Spinal cord (tissue), 10 donors: ENCODE data around the gene SNRPB2. TPM values are rescaled to one million over a fixed set of nuclear protein-coding genes. Genes with fewer than 3 reads are reported as not detected.

ENCODE experiments used
- DNase-seq, 6 donors: peaks; one replicate each; pipeline versions ENCODE4 v3.0.0 to v3.0.0-alpha.2; 2013 to 2015; ENCODE audit warnings: low spot score in 6 of 6, low read depth in 4 of 6
- H3K27ac ChIP-seq: one replicate; pipeline ENCODE4 v1.5.1; 2013; ENCODE audit warnings: low read depth, low read length, control low read depth
- H3K27me3 ChIP-seq: one replicate; pipeline ENCODE4 v1.6.1; 2013; ENCODE audit warnings: low read length; ENCODE audit not compliant: control insufficient read depth, insufficient read depth
- H3K36me3 ChIP-seq: one replicate; pipeline ENCODE4 v1.6.1; 2013; ENCODE audit warnings: low read length; ENCODE audit not compliant: control insufficient read depth, insufficient read depth
- H3K4me1 ChIP-seq: one replicate; pipeline ENCODE4 v1.6.1; 2013; ENCODE audit warnings: low read length; ENCODE audit not compliant: control insufficient read depth, insufficient read depth
- H3K4me3 ChIP-seq: one replicate; pipeline ENCODE4 v1.5.1; 2013; ENCODE audit warnings: low read depth, low read length, control low read depth
- H3K9me3 ChIP-seq: one replicate; pipeline ENCODE4 v1.6.1; 2013; ENCODE audit warnings: low read length; ENCODE audit not compliant: control insufficient read depth, insufficient read depth
- WGBS: methylation state at CpG from one replicate; pipeline ENCODE4 v1.1.5; 2013; ENCODE audit warnings: missing lambda C conversion rate; ENCODE audit not compliant: insufficient coverage; 5-methylcytosine and 5-hydroxymethylcytosine counted together
- polyA plus RNA-seq, 2 donors: library from polyadenylated mRNA; unstranded; fragments of 120-200 nt; gene quantifications; one replicate each; pipeline ENCODE4 v1.2.1, GENCODE V29; 2013; ENCODE audit not compliant: insufficient read length in 2 of 2
- small RNA-seq: library from RNA; depleted of rRNA; stranded (forward); fragments of <200 nt; gene quantifications from one replicate; pipeline ENCODE3, GENCODE V24; 2014; ENCODE audit warnings: low replicate concordance
- total RNA-seq, 2 donors: library from RNA; depleted of rRNA in 1 of 2; stranded (reverse); fragments of 120-200 nt in 1 of 2; fragments of >200 nt in 1 of 2; gene quantifications; one replicate each; pipeline versions ENCODE4 v1.2.3 to v1.2.4, GENCODE V29; 2013 to 2014
- donor health status: healthy.

SNRPB2 gene
- total and polyA plus RNA-seq, 4 donors = 52.3 to 89.0 (median 67.5) TPM

GRCh38 chr20:16771213-16771612, 41.4 kb downstream of the SNRPB2 start:
- Histone ChIP-seq H3K9me3 (no peaks in the 10 kb centered on the region), H3K4me3 (no peak overlapping the region), H3K36me3 (no peaks in the 10 kb centered on the region), H3K4me1 (no peaks in the 10 kb centered on the region), H3K27ac (no peak overlapping the region), H3K27me3 (no peaks in the 10 kb centered on the region)
- no peak for DNase-seq

GRCh38 chr20:16775961-16776360, 46.1 kb downstream of the SNRPB2 start:
- Histone ChIP-seq H3K27me3 (no peaks in the 10 kb centered on the region), H3K36me3 (no peaks in the 10 kb centered on the region)
- no CpG with 5 or more reads among the region's 1 CpG for WGBS

GRCh38 chr20:16777126-16777525, 47.3 kb downstream of the SNRPB2 start:
- WGBS = 91% methylated on average over 1 of the region's 1 CpG
- Histone ChIP-seq H3K27ac (no peak overlapping the region), H3K27me3 (no peaks in the 10 kb centered on the region), H3K36me3 (no peaks in the 10 kb centered on the region), H3K4me3 (no peak overlapping the region), H3K9me3 (no peaks in the 10 kb centered on the region), H3K4me1 (no peaks in the 10 kb centered on the region)
- peak in 1 of 6 donors; percentile 30 for DNase-seq

More at GRCh38 chr20:16775961-16776360, 46.1 kb downstream of the SNRPB2 start:
- no peak for DNase-seq
- Histone ChIP-seq H3K4me1 (no peaks in the 10 kb centered on the region), H3K9me3 (no peaks in the 10 kb centered on the region), H3K27ac (no peak overlapping the region), H3K4me3 (no peak overlapping the region)

GRCh38 chr20:16778159-16778558, 48.3 kb downstream of the SNRPB2 start:
- Histone ChIP-seq H3K27ac (no peak overlapping the region), H3K4me3 (no peak overlapping the region), H3K36me3 (no peaks in the 10 kb centered on the region), H3K27me3 (no peaks in the 10 kb centered on the region), H3K4me1 (no peaks in the 10 kb centered on the region), H3K9me3 (no peaks in the 10 kb centered on the region)
- no peak for DNase-seq
- no CpG with 5 or more reads among the region's 1 CpG for WGBS

GRCh38 chr20:16781496-16781895, 51.7 kb downstream of the SNRPB2 start:
- Histone ChIP-seq H3K4me1 (no peaks in the 10 kb centered on the region), H3K27ac (no peak overlapping the region), H3K4me3 (no peak overlapping the region), H3K36me3 (no peaks in the 10 kb centered on the region), H3K27me3 (no peaks in the 10 kb centered on the region), H3K9me3 (no peaks in the 10 kb centered on the region)
- DNase-seq = no peak
- 100% methylated on average over 1 of the region's 1 CpG for WGBS

GRCh38 chr20:16785226-16785625, 55.4 kb downstream of the SNRPB2 start:
- Histone ChIP-seq H3K4me3 (no peak overlapping the region), H3K4me1 (no peaks in the 10 kb centered on the region), H3K27me3 (no peaks in the 10 kb centered on the region), H3K36me3 (no peaks in the 10 kb centered on the region), H3K27ac (no peak overlapping the region), H3K9me3 (no peaks in the 10 kb centered on the region)
- no peak for DNase-seq
- WGBS = 50% methylated on average over 1 of the region's 1 CpG

Small RNA genes within 50 kb of the gene (small RNA-seq; reads per million reads assigned to genes)
- not detected for gene AL135938.1

Other genes with a start within 250 kb of the SNRPB2 start
- gene KIF16B, start 156.6 kb upstream of the SNRPB2 start, total RNA-seq = 10 to 100 TPM; 16.9 to 21.0 TPM
- gene KIF16B, start 156.6 kb upstream of the SNRPB2 start, polyA plus RNA-seq = 1 to 10 TPM; 7.8 to 8.9 TPM
- 10 to 100 TPM in 1 of 2 donors, not detected in 1; 15.7 TPM for gene OTOR, start 18.3 kb downstream of the SNRPB2 start, total RNA-seq
- under 1 TPM; 0.20 to 0.33 TPM for gene OTOR, start 18.3 kb downstream of the SNRPB2 start, polyA plus RNA-seq